K562 (cell line): ENCODE measurements around the gene PPP4C. TPM values are rescaled to one million over a fixed set of nuclear protein-coding genes. Genes with fewer than 3 reads are reported as not detected.

Experiments used
- CLOCK ChIP-seq: fragments of 250-450 bp; sonication (Bioruptor Pico); IDR thresholded peaks from 2 replicates; pipeline ENCODE4 v1.4.0; 2020; ENCODE audit warnings: mild to moderate bottlenecking, moderate library complexity, borderline replicate concordance
- DNMT1 ChIP-seq: fragments of 450-650 bp; IDR thresholded peaks from 2 replicates; pipeline ENCODE4 v1.6.1; 2016; ENCODE audit warnings: antibody characterized with exemption, mild to moderate bottlenecking
- GABPB2 ChIP-seq: fragments of 250-450 bp; sonication (Bioruptor Pico); conservative IDR thresholded peaks from 2 replicates; pipeline ENCODE4 v1.5.1; 2021; ENCODE audit warnings: mild to moderate bottlenecking
- NCOA2 ChIP-seq, 2 experiments: fragments of 450-650 bp; IDR thresholded peaks; 2 replicates each; pipeline ENCODE4 v1.6.1; 2018; ENCODE audit warnings: mild to moderate bottlenecking in 2 of 2, moderate library complexity in 1 of 2; ENCODE audit not compliant: partially characterized antibody in 2 of 2
- SUPT5H ChIP-seq: fragments of 450-650 bp; IDR thresholded peaks from 2 replicates; pipeline ENCODE4 v1.6.1; 2016
- ZBTB1 ChIP-seq: sonication (generic); formaldehyde crosslinking; IDR thresholded peaks from 2 replicates; pipeline ENCODE4 v1.8.1; 2023; ENCODE audit warnings: missing genetic modification reagents, low read depth, mild to moderate bottlenecking, borderline replicate concordance
- ZFX ChIP-seq: sonication (generic); formaldehyde crosslinking; IDR thresholded peaks from 2 replicates; pipeline ENCODE4 v1.8.0; 2022; ENCODE audit warnings: mild to moderate bottlenecking, missing genetic modification reagents, moderate library complexity
- ZKSCAN3 ChIP-seq: fragments of 250-450 bp; sonication (Bioruptor Pico); IDR thresholded peaks from 2 replicates; pipeline ENCODE4 v1.4.0; 2020
- ZNF282 ChIP-seq: sonication (generic); formaldehyde crosslinking; IDR thresholded peaks from 2 replicates; pipeline ENCODE4 v1.8.1; 2023; ENCODE audit warnings: missing genetic modification reagents
- ZNF561 ChIP-seq: fragments of 450-650 bp; formaldehyde crosslinking; conservative IDR thresholded peaks from 2 replicates; pipeline ENCODE4 v1.4.0; 2020; ENCODE audit warnings: mild to moderate bottlenecking, moderate library complexity
- ZNF639 ChIP-seq, 2 experiments: fragments of 200-800 bp in 1 of 2; sonication (Bioruptor generic) in 1 of 2; sonication (generic) in 1 of 2; formaldehyde crosslinking in 1 of 2; IDR thresholded peaks in 1 of 2; conservative IDR thresholded peaks in 1 of 2; 2 replicates each; pipeline versions ENCODE4 v1.5.0 to v1.6.1; 2016 to 2020; ENCODE audit warnings: missing compliant biosample characterization in 1 of 2, missing genetic modification characterization in 1 of 2, missing genetic modification reagents in 1 of 2
- ZNF75A ChIP-seq: fragments of 450-650 bp; formaldehyde crosslinking; IDR thresholded peaks from 2 replicates; pipeline ENCODE4 v1.4.0; 2020; ENCODE audit warnings: mild to moderate bottlenecking
- ZNF785 ChIP-seq: fragments of 250-450 bp; sonication (Bioruptor Pico); IDR thresholded peaks from 2 replicates; pipeline ENCODE4 v1.4.0; 2020; ENCODE audit warnings: mild to moderate bottlenecking
- ZSCAN29 ChIP-seq: fragments of 450-650 bp; IDR thresholded peaks from 2 replicates; pipeline ENCODE4 v1.6.1; 2017
- polyA plus RNA-seq, 8 experiments: library from polyadenylated mRNA; depleted of rRNA in 4 of 8; stranded (reverse) in 5 of 8; unstranded in 3 of 8; fragments of >200 nt; fragmentation: Nextera tagmentation in 2 of 8; fragmentation: Illumina TruSeq in 1 of 8; extraction: Ambion mirVana in 2 of 8; extraction: Trizol in 1 of 8; gene quantifications; 2 replicates each; pipeline versions ENCODE4 v1.2.1 to v1.2.3, GENCODE V29; 2011 to 2014; ENCODE audit warnings: inconsistent platforms in 1 of 8, missing spikeins in 1 of 8
- total RNA-seq, 7 experiments: library from RNA; depleted of rRNA in 6 of 7; stranded (reverse); fragments of >200 nt in 6 of 7; fragmentation: Illumina TruSeq in 2 of 7; extraction: Trizol in 2 of 7; gene quantifications; 2 replicates each; pipeline versions ENCODE4 v1.2.1 to v1.2.3, GENCODE V29; 2011 to 2021; ENCODE audit warnings: low replicate concordance in 1 of 7
- TF ChIP-seq, protein P1 (sequence below), 3 experiments: fragments of 200-800 bp in 1 of 3; fragments of 250-450 bp in 1 of 3; fragments of 450-650 bp in 1 of 3; sonication (Bioruptor Pico) in 1 of 3; sonication (Bioruptor generic) in 1 of 3; formaldehyde crosslinking in 1 of 3; IDR thresholded peaks; 2 replicates each; pipeline versions ENCODE4 v1.6.1 to v1.8.0; 2016 to 2022; ENCODE audit warnings: mild to moderate bottlenecking in 2 of 3, missing genetic modification characterization in 2 of 3, missing compliant biosample characterization in 1 of 3, moderate library complexity in 1 of 3
- TF ChIP-seq, protein P2 (sequence below): fragments of 450-650 bp; formaldehyde crosslinking; IDR thresholded peaks from 2 replicates; pipeline ENCODE4 v1.4.0; 2022; ENCODE audit warnings: mild to moderate bottlenecking, moderate library complexity

PPP4C gene
- total and polyA plus RNA-seq, 9 of the 15 experiments (the other 6 are each of a cell fraction or from before 2014, with no cell fraction given) = 3.5 to 183 (median 131) TPM

GRCh38 chr16:30065102-30065942, 10.5 kb upstream of the PPP4C start, which contains the start of gene ALDOA (continued):
- TF ChIP-seq ZFX = peak; percentile 95
- TF ChIP-seq ZSCAN29 = no peak
- no peak for TF ChIP-seq DNMT1
- TF ChIP-seq ZNF561 (CRISPR knock-in tag) = no peak
- no peak for TF ChIP-seq ZNF75A (CRISPR knock-in tag)
- no peak for TF ChIP-seq ZNF785 (CRISPR knock-in tag)
- TF ChIP-seq, protein P1, sequence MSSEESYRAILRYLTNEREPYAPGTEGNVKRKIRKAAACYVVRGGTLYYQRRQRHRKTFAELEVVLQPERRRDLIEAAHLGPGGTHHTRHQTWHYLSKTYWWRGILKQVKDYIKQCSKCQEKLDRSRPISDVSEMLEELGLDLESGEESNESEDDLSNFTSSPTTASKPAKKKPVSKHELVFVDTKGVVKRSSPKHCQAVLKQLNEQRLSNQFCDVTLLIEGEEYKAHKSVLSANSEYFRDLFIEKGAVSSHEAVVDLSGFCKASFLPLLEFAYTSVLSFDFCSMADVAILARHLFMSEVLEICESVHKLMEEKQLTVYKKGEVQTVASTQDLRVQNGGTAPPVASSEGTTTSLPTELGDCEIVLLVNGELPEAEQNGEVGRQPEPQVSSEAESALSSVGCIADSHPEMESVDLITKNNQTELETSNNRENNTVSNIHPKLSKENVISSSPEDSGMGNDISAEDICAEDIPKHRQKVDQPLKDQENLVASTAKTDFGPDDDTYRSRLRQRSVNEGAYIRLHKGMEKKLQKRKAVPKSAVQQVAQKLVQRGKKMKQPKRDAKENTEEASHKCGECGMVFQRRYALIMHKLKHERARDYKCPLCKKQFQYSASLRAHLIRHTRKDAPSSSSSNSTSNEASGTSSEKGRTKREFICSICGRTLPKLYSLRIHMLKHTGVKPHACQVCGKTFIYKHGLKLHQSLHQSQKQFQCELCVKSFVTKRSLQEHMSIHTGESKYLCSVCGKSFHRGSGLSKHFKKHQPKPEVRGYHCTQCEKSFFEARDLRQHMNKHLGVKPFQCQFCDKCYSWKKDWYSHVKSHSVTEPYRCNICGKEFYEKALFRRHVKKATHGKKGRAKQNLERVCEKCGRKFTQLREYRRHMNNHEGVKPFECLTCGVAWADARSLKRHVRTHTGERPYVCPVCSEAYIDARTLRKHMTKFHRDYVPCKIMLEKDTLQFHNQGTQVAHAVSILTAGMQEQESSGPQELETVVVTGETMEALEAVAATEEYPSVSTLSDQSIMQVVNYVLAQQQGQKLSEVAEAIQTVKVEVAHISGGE (CRISPR knock-in tag; IDR thresholded peaks at IDR 0.05) = peak; percentile 39 to 88 (median 43); a peak in 4 of 6 replicates
- no peak for TF ChIP-seq ZBTB1 (CRISPR knock-in tag)
- TF ChIP-seq ZNF639 (CRISPR knock-in tag; conservative IDR thresholded peaks at IDR 0.05 in 1 of 2, IDR thresholded peaks at IDR 0.05 in 1 of 2) = peak in 1 of 2 experiments; percentile 88; a peak in 2 of 4 replicates
- TF ChIP-seq CLOCK (CRISPR knock-in tag) = no peak
- no peak for TF ChIP-seq ZKSCAN3 (CRISPR knock-in tag)
- TF ChIP-seq ZNF282 (CRISPR knock-in tag) = 0 out of 2 replicates have a peak, but pooled peaks have one; percentile 74
- TF ChIP-seq SUPT5H = peak; percentile 95
- no peak for TF ChIP-seq NCOA2 (IDR thresholded peaks at IDR 0.05; ENCODE audit: partially characterized antibody in 2 of 2)
- TF ChIP-seq, protein P2, sequence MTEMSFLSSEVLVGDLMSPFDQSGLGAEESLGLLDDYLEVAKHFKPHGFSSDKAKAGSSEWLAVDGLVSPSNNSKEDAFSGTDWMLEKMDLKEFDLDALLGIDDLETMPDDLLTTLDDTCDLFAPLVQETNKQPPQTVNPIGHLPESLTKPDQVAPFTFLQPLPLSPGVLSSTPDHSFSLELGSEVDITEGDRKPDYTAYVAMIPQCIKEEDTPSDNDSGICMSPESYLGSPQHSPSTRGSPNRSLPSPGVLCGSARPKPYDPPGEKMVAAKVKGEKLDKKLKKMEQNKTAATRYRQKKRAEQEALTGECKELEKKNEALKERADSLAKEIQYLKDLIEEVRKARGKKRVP (CRISPR knock-in tag) = no peak
- TF ChIP-seq GABPB2 = no peak
